ENCODE data around the gene IFITM5.

Gene IFITM5

GRCh38 chr11:303363-303762 lies 4.0 kb upstream of the IFITM5 start:
- TF ChIP-seq TAF1 (IDR thresholded peaks at IDR 0.05; ENCODE audit: borderline replicate concordance, insufficient read depth, low read length) (no peak), SIN3A (IDR thresholded peaks at IDR 0.05; ENCODE audit: borderline replicate concordance, insufficient read depth, low read length) (no peak), REST (IDR thresholded peaks at IDR 0.05; ENCODE audit: insufficient read depth in 1 of 2, low read depth in 2 of 2, low read length in 2 of 2) (no peak), POLR2AphosphoS5 (IDR thresholded peaks at IDR 0.05; ENCODE audit: low read depth, low read length) (no peak), FOXP2 (optimal IDR thresholded peaks at IDR 0.05; ENCODE audit: borderline replicate concordance, extremely low read depth, extremely low read length, insufficient read depth) (no peak)

- no peak for TF ChIP-seq SIN3A (IDR thresholded peaks at IDR 0.05; ENCODE audit: borderline replicate concordance, insufficient read depth, low read length)
- no peak for TF ChIP-seq FOXP2 (optimal IDR thresholded peaks at IDR 0.05; ENCODE audit: borderline replicate concordance, extremely low read depth, extremely low read length, insufficient read depth)
These were observed 817 bp upstream of the IFITM5 start for GRCh38 chr11:299951-300735.

GRCh38 chr11:298406-299065 lies 790 bp downstream of the IFITM5 start:
- TF ChIP-seq SIN3A (IDR thresholded peaks at IDR 0.05; ENCODE audit: borderline replicate concordance, insufficient read depth, low read length): no peak
- no peak for TF ChIP-seq REST (IDR thresholded peaks at IDR 0.05; ENCODE audit: insufficient read depth in 1 of 2, low read depth in 2 of 2, low read length in 2 of 2)
- no peak for TF ChIP-seq POLR2AphosphoS5 (IDR thresholded peaks at IDR 0.05; ENCODE audit: low read depth, low read length)
- TF ChIP-seq FOXP2 (optimal IDR thresholded peaks at IDR 0.05; ENCODE audit: borderline replicate concordance, extremely low read depth, extremely low read length, insufficient read depth): no peak
- TF ChIP-seq TAF1 (IDR thresholded peaks at IDR 0.05; ENCODE audit: borderline replicate concordance, insufficient read depth, low read length): no peak

- no peak for TF ChIP-seq FOXP2 (optimal IDR thresholded peaks at IDR 0.05; ENCODE audit: borderline replicate concordance, extremely low read depth, extremely low read length, insufficient read depth)
These were observed 1.5 kb downstream of the IFITM5 start for GRCh38 chr11:297586-298405.

- TF ChIP-seq POLR2AphosphoS5 (IDR thresholded peaks at IDR 0.05; ENCODE audit: low read depth, low read length) (no peak), TAF1 (IDR thresholded peaks at IDR 0.05; ENCODE audit: borderline replicate concordance, insufficient read depth, low read length) (no peak), FOXP2 (optimal IDR thresholded peaks at IDR 0.05; ENCODE audit: borderline replicate concordance, extremely low read depth, extremely low read length, insufficient read depth) (no peak), SIN3A (IDR thresholded peaks at IDR 0.05; ENCODE audit: borderline replicate concordance, insufficient read depth, low read length) (no peak), REST (IDR thresholded peaks at IDR 0.05; ENCODE audit: insufficient read depth in 1 of 2, low read depth in 2 of 2, low read length in 2 of 2) (no peak)
These were observed 2.2 kb downstream of the IFITM5 start for GRCh38 chr11:297051-297585.

Measured in PFSK-1 (cell line).